RCC 7860 (cell line): ENCODE data around the gene TGM2.
A peak's percentile ranks its signal among the peaks of the same experiment; 100 is the strongest.

Experiments
- DNase-seq: peaks from one replicate; pipeline ENCODE4 v3.0.0-alpha.2; 2015; ENCODE audit warnings: low spot score
- FAIRE-seq: peaks from 2 replicates; lab custom pipeline; 2012; peaks lifted over from hg19 to GRCh38; lab: Jason Lieb, UNC

TGM2 gene

DNA sequence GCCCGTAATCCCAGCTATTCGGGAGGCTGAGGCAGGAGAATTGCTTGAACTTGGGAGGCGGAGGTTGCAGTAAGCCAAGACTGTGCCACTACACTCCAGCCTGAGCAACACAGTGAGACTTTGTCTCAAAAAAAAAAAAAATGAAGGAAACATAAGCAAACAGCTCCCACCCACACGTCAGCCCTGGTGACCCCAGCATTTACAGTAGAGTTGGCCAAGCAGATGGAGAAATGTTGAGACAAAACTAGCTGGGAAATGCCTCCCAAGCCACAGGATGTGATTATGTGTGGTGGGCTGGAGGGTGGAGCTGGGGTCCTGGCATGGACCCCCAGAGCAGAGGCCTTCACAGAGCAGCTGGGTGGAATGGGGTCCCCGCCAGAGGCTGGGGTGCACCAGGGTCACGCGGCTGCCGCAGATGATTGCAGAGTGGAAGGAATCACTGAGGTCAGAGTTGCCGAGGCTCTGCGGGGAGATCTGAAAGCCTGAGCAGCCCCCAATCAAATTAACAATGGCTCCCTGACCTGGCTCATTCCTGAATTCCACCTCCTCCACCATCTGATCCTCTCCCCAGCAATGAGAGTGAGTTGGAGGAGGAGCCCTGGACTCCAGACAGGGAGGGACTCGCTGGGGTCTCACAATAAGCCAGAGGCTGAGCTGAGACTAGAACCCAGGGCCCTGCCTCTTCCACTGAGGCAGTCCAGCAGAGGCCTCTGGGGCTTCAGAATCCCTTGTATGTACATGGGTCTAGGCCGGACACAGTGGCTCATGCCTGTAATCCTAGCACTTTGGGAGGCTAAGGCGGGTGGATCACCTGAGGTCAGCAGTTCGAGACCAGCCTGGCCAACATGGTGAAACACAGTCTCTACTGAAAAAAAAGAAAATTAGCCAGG, 34.7 kb upstream of the TGM2 start:
- FAIRE-seq (no peak), DNase-seq (no peak)

DNA sequence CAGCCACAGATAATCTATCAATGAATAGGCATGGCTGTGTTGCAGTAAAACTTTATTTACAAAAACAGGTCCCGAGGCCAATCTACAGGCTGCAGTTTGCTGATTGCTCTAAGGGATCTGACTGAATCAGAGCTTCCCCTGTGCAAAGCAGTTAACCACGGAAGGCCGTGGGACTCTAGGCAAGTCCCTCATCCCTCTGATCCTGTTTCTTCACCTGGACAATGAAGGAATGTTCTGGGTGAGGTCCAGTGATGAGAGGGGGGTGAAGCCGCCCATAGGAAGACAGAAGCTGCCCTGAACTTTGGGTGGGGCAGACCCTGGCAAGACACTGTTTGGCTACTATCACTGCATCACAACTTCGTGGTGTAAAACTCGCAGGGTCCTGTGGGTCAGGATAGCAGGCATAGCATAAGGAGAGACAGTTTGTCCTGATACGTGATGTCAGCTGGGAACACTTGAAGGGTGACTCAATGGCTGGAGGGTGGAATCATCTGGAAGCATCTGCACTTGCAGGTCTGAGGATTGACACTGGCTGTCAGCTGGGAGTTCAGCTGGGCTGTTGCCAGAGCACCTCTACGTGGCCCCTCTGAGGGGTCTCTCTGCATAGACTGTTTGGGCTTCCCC, 33.3 kb upstream of the TGM2 start:
- no peak for DNase-seq
- no peak for FAIRE-seq

DNA sequence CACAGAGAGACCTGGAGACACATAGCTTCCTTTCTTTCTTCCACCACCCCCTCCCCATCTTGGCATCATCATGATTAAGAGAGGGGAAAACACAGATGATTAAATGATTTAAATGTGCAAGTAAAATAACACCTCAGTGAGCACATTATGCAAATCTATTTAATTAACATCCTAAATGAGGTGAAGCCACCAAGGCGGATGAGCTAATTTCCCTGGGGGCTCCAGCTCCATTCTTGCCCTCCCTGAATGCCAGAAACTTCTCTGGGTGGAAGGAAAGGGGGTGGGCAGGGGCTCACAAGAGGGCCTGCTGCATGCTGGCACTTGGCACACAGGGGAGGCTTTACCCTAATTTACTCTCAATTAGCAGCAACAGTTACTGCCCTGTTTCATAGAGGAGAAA, 32.5 kb upstream of the TGM2 start:
- DNase-seq (no peak), FAIRE-seq (no peak)

DNA sequence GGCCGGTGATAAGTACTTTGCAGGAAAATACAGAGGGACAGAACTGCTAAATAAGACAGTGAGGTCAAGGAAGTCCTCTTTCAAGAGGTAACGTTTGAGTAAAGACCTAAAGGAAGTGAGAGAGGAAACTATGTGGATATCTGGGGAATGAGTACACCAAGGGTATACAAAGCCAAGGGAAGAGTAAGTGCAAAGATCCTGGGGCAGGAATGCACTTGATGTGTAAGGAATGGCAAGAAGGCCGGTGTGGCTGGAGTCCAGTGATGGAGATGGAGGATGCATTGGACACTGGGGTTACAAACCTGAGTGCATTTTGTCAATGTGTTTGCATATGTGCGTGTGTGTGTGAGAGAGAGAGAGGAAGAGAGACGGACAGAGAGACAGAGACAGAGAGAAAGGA, 32.1 kb upstream of the TGM2 start:
- FAIRE-seq (no peak), DNase-seq (no peak)

GRCh38 chr20:38196592-38196991, 31.5 kb upstream of the TGM2 start:
- FAIRE-seq, result no peak
- DNase-seq, result no peak

GRCh38 chr20:38196076-38196475, 31.0 kb upstream of the TGM2 start:
- DNase-seq, result no peak
- no peak for FAIRE-seq

DNA sequence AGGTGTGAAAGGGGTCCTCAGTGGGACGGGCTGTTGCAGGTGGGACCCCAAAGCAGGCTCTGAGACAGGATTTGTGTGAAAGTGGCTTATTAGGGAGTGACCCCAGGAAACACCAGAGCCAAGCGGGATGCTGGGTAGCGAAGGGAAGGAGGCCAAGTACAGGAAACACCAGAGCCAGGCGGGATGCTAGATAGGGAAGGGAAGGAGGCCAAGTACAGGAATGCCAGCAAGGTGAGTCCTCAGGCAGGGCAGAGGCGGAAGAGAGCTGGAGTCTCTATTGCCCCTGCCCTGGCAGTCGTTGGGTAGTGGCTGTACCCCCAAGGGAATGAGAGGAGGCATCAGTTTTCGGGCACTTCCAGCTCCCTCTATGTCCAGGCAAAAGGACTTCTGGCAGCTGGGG, 30.5 kb upstream of the TGM2 start:
- DNase-seq, result no peak
- FAIRE-seq, result no peak

DNA sequence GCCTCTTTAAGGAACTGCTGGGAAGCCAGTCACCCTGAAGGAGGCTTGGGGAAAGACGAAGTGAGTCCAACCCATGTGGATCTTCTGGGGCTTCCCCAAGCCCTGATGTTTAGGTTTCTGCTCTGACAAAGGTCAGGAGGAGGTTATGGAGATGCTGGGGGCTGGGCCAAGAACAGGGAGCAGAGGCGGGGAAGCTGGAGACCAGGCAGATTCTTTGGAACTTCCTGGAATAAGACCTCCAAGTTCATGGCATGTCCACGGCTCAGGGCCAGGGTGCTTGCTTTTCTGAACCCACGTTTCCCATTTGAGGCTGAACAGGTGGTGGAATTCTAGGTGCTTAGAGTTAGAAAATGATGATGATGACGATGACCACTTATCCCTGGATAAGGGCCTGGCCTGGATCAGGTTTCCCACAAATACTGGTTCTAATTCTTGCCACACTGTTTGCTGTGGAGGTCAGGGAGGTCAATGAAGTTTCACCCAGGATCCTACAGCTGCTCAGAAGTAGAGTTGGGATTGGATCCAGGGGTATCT, 30.0 kb upstream of the TGM2 start:
- FAIRE-seq (no peak), DNase-seq (no peak)

- DNase-seq (no peak), FAIRE-seq (no peak)
Observed at GRCh38 chr20:38193586-38194105, 28.6 kb upstream of the TGM2 start.

DNA sequence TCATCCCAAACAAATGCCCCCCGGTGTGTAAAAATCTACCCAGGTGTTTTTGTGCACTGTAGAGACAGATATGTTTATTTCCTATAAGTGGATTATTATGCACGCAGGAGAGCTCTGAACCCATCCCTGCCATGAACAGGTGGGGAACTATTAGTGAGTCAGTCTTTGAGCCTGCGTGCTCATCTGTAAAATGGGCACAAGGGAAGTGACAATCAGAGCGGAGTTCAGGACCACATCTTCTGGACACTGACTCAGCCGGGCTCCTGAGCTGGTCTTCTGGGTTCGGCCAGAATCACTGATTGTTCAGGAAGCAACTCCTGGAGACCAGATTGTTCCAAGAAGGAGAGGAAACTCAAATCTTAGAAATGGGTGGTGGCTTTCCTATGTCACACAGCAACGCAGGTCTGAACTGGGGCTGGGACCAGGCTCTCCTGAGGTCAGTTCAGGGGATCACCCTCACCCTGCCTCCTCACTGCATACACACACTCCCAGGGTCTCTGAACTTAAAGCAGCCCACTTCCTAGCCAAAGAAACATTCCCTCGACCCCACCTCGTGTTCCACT, 27.3 kb upstream of the TGM2 start:
- no peak for DNase-seq
- FAIRE-seq, result no peak

DNA sequence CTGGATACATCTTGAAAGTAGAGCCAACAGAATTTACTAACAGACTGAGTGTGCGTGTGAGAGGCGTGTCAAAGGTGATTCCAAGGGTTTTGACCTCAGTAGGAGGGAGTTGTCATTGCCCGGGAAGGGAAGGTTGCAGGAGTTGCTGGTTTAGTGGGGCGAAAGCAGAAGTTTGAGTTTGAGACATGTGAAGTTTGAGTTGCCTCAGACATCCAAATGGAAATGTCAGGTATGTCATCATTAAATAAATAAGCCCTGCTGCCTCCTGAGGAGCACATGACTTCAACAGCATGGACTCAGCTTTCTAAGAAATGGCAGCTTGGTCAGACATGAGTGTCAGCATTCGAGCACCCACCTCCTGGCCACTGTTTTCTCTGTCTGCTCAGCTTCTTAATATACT, 26.6 kb upstream of the TGM2 start:
- FAIRE-seq (no peak), DNase-seq (no peak)

DNA sequence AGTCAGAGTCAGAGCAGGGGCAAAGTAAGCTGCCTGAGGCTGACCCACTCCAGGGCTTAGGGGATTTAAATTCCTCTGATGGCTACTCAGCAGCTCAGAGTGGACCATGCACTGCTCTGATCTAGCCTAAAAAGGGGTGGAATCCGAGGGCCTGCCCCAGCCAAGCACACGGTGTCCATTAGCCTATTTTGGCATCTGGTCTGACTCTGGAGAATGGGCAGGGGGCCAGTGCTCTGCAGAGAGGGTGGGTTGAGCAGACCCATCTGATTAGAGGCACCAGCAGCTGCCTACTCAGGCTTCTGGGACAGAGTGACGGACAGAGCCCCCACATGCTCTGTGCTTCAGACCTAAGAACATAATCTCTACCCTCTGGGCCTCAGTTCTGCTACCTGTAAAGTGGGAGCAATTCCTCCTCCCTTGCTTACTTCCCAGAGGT, 25.9 kb upstream of the TGM2 start:
- no peak for DNase-seq
- no peak for FAIRE-seq

- no peak for DNase-seq
Observed at GRCh38 chr20:38190166-38190565, 25.1 kb upstream of the TGM2 start.

GRCh38 chr20:38187517-38187916, 22.4 kb upstream of the TGM2 start:
- FAIRE-seq, result no peak
- no peak for DNase-seq

More at GRCh38 chr20:38190166-38190565, 25.1 kb upstream of the TGM2 start:
- no peak for FAIRE-seq

DNA sequence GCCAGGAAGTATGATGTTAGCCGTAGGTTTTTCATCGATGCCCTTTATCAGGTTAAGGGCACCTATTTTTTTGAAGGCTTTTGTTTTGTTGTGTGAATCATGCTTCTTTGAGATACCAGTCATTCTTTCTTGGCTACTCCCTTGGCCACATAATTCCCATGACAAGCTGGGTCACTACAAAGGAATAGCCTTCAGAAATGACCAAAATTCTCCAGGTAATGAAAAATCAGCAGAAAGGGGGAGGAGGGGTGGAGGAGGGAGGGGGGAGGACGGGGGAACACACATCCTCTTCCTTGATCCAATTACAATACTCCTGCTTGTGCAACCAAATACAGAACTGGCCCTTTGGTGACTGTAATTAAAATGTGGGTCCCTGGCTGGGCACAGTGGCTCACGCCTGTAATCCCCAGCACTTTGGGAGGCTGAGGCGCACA, 21.7 kb upstream of the TGM2 start:
- peak; percentile 94 for FAIRE-seq
- peak; percentile 98 for DNase-seq

GRCh38 chr20:38184101-38184500, 19.0 kb upstream of the TGM2 start:
- peak; percentile 98 for FAIRE-seq

DNA sequence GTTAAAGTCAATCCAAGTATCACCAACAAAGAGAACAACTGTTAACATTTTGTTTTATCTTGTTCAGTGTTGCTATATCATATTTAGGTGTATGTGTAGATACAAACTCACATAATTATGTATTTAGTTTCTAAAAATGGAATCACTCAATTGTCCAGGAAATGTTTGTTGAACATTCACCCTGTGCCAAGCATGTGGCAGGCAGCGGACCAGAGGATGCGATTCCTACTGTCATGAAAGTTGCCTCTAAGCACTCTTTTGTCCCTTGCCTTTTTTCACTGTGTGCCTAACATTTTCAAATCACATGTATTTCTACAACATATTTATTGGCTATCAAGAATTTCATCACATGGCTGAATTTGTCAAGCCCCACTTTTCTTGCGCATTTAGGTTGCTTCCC, 16.9 kb upstream of the TGM2 start:
- FAIRE-seq (no peak), DNase-seq (no peak)

More at GRCh38 chr20:38184101-38184500, 19.0 kb upstream of the TGM2 start:
- peak; percentile 100 for DNase-seq

DNA sequence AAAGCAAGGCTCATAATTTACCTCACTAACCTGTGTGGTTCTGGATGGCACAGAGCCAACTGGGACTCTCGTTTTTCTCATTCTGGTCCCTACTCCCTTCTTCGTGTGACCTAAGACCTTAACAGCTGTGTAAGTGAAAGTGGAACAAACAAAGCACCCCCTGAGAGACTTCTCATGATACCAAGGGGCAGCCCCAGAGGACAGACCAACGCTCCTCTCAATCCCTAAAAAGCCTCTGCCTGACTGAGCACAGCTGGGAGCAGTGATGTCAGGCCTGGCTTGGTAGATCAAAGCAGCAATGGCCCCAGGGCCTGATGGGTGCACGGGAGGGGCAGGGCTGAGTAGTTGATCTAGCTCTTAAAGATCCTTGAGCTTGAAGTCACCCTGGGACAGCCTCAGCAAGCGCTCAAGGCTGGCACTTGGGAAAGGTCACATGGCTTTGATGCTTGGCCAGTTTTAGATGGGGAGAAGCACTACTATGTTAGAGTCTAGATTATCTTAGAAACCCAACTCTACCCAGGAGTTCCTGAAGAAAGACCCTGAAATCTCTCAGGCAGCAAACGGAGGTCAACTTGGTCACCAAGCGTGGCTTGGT, 16.2 kb upstream of the TGM2 start:
- FAIRE-seq, result peak; percentile 92
- peak; percentile 96 for DNase-seq

DNA sequence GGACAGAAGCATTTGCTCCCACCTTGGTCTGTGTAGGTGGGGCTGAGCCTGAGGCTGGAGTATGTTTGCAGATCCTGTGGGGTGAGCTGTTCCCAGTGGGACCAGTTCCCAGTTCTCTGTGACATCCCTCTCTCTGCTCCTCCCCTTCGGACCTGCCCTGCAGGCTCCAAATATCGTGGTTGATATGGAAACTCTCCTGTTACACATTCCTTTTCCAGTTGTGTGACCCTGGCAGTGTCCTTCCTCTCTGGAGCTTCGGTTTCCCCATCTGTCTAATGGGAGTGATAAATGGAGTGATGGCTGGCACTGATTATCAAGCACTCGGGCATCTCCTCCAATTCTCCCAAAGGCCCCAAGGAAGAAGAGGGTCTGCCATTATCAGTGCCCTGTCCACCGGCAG, 15.7 kb upstream of the TGM2 start:
- peak; percentile 95 for DNase-seq
- no peak for FAIRE-seq

GRCh38 chr20:38179846-38180245, 14.8 kb upstream of the TGM2 start:
- DNase-seq (no peak), FAIRE-seq (no peak)

GRCh38 chr20:38178581-38178980, 13.5 kb upstream of the TGM2 start:
- DNase-seq (no peak), FAIRE-seq (no peak)
